Measurements from ENCODE around the gene EFNA5. TPM values are rescaled to one million over a fixed set of nuclear protein-coding genes. Genes with fewer than 3 reads are reported as not detected.

EFNA5 gene
- total RNA-seq, 1 donor from 2014 or later = 12.0 TPM

GRCh38 chr5:107376546-107377276 lies 294.0 kb downstream of the EFNA5 start:
- no peaks in the 10 kb centered on the region for H3K9me3 Mint-ChIP-seq (ENCODE audit: low read depth)
- no peak overlapping the region for H3K27ac Mint-ChIP-seq
- H3K27me3 Mint-ChIP-seq = no peaks in the 10 kb centered on the region
- TF ChIP-seq, protein P1, sequence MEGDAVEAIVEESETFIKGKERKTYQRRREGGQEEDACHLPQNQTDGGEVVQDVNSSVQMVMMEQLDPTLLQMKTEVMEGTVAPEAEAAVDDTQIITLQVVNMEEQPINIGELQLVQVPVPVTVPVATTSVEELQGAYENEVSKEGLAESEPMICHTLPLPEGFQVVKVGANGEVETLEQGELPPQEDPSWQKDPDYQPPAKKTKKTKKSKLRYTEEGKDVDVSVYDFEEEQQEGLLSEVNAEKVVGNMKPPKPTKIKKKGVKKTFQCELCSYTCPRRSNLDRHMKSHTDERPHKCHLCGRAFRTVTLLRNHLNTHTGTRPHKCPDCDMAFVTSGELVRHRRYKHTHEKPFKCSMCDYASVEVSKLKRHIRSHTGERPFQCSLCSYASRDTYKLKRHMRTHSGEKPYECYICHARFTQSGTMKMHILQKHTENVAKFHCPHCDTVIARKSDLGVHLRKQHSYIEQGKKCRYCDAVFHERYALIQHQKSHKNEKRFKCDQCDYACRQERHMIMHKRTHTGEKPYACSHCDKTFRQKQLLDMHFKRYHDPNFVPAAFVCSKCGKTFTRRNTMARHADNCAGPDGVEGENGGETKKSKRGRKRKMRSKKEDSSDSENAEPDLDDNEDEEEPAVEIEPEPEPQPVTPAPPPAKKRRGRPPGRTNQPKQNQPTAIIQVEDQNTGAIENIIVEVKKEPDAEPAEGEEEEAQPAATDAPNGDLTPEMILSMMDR (IDR thresholded peaks at IDR 0.05; ENCODE audit: unreplicated experiment) = no peak
- H3K4me1 Mint-ChIP-seq (ENCODE audit: low read depth) = peaks cover 7% of the 10 kb centered on the region
- H3K4me3 Mint-ChIP-seq (ENCODE audit: low read depth) = no peak overlapping the region
- no peaks in the 10 kb centered on the region for H3K36me3 Mint-ChIP-seq (ENCODE audit: insufficient read depth)
- DNase-seq (ENCODE audit: low spot score, unreplicated experiment) = no peak

DNA sequence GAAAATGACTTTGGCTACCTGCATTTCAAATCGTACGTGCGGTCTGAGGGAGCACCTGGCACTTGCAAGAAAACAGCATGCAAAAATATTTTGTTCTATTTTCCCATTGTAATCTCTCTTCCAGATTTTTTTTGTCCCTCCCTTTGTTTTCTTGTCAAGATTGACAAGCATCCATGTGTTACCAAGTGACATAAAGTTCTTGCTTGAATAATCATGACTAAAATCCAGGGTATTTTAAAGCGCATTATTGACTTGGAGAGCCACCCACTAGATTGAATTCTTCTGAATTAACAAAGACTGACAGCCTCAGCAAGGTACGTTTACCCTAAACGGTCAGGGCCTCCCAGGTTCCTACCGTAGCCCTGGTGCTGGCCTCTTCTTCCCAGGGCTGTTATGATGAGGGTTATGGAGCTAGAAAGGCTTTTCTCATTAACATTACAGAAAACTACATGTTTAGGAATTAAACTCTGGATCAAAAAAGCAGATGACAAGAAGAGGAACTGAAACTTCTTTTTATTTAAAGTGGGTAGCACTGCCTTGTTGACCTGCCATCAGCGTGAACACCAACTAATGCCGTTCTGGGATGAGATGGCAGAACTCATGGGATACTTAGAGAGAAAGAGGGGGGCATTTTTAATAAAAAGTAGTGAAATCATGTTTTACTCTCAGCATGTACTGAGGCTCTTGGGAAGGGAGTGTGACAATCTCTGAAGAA lies 297.0 kb downstream of the EFNA5 start:
- TF ChIP-seq, protein P1 (IDR thresholded peaks at IDR 0.05; ENCODE audit: unreplicated experiment) = no peak
- H3K4me3 Mint-ChIP-seq (ENCODE audit: low read depth) = no peak overlapping the region
- DNase-seq (ENCODE audit: low spot score, unreplicated experiment) = no peak
- H3K36me3 Mint-ChIP-seq (ENCODE audit: insufficient read depth) = no peaks in the 10 kb centered on the region
- H3K4me1 Mint-ChIP-seq (ENCODE audit: low read depth) = peaks cover 12% of the 10 kb centered on the region
- H3K9me3 Mint-ChIP-seq (ENCODE audit: low read depth) = no peaks in the 10 kb centered on the region
- H3K27ac Mint-ChIP-seq = no peak overlapping the region
- H3K27me3 Mint-ChIP-seq = no peaks in the 10 kb centered on the region

- Mint-ChIP-seq H3K4me3 (ENCODE audit: low read depth) (no peak overlapping the region), H3K4me1 (ENCODE audit: low read depth) (peaks cover 15% of the 10 kb centered on the region), H3K9me3 (ENCODE audit: low read depth) (no peaks in the 10 kb centered on the region), H3K36me3 (ENCODE audit: insufficient read depth) (no peaks in the 10 kb centered on the region), H3K27ac (no peak overlapping the region), H3K27me3 (no peaks in the 10 kb centered on the region)
- DNase-seq (ENCODE audit: low spot score, unreplicated experiment) = no peak
- TF ChIP-seq, protein P1 (IDR thresholded peaks at IDR 0.05; ENCODE audit: unreplicated experiment) = no peak
These were observed 297.9 kb downstream of the EFNA5 start for GRCh38 chr5:107372723-107373450.

DNA sequence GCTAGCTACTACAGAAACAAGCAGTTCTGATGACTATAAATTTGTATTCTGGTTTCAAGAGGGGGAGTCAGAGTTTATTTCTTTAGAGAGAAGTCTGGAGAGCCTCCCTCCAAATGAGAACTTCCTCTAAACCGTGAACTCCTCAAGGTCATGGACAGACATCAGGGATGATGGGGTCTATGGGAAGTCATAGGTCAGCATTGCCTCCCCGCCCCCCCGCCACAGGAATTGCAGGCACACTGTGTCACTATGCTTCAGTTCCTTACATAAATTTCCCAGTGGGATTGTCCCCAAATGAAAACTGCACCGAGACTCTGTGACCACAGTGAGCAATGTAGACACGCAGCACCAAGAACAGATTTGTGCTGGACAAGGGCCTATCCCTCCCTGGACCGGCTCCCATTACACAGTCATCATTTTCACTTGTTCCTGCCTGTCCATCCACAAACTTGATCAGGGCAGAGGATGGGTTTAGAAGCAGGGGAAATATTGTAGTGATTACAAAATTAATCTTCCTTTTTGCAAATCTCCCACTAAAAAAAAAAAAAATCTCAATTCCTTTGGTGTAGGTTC lies 300.3 kb downstream of the EFNA5 start:
- no peak for DNase-seq (ENCODE audit: low spot score, unreplicated experiment)
- H3K27ac Mint-ChIP-seq = no peak overlapping the region
- no peaks in the 10 kb centered on the region for H3K27me3 Mint-ChIP-seq
- TF ChIP-seq, protein P1 (IDR thresholded peaks at IDR 0.05; ENCODE audit: unreplicated experiment) = no peak
- no peak overlapping the region for H3K4me3 Mint-ChIP-seq (ENCODE audit: low read depth)
- peaks cover 17% of the 10 kb centered on the region for H3K4me1 Mint-ChIP-seq (ENCODE audit: low read depth)
- no peaks in the 10 kb centered on the region for H3K9me3 Mint-ChIP-seq (ENCODE audit: low read depth)
- H3K36me3 Mint-ChIP-seq (ENCODE audit: insufficient read depth) = no peaks in the 10 kb centered on the region

DNA sequence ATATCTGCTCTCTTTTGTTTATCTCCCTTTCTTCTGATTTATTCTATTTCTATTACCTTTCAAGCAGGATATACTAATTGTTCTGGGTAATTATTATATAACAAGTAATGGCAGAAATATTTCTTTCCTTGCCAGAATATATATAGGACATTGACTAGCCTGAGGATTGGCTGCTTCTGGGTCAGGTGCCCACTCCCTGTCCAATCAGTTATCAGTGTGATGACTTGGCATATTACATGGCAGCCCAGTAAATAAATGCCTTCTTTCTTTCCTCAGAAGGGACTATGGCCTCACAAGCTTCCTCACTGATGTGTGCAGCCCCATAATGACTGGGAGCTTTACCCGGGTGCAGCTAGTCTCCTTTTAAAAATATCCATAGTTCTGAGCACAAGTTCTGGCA lies 301.1 kb downstream of the EFNA5 start:
- Mint-ChIP-seq H3K9me3 (ENCODE audit: low read depth) (no peaks in the 10 kb centered on the region), H3K36me3 (ENCODE audit: insufficient read depth) (no peaks in the 10 kb centered on the region), H3K27me3 (no peaks in the 10 kb centered on the region), H3K4me1 (ENCODE audit: low read depth) (peaks cover 17% of the 10 kb centered on the region), H3K27ac (no peak overlapping the region), H3K4me3 (ENCODE audit: low read depth) (no peak overlapping the region)
- no peak for DNase-seq (ENCODE audit: low spot score, unreplicated experiment)
- TF ChIP-seq, protein P1 (IDR thresholded peaks at IDR 0.05; ENCODE audit: unreplicated experiment) = no peak

Measured in progenitor cell of endocrine pancreas (in vitro differentiated cells).